HL-60 (cell line): ENCODE measurements around the gene CEP19.

ENCODE experiments used
- DNase-seq, 2 experiments: peaks; one replicate each; pipeline ENCODE4 v3.0.0-alpha.2; 2010 to 2020; ENCODE audit warnings: low read depth in 1 of 2, low spot score in 1 of 2
- H3K27ac ChIP-seq: fragments of 250-450 bp; sonication (Bioruptor Pico); replicated peaks from 2 replicates; pipeline ENCODE4 v1.5.1; 2020; ENCODE audit warnings: mild to moderate bottlenecking, moderate library complexity
- H3K27me3 ChIP-seq: fragments of 250-450 bp; sonication (Bioruptor Pico); 2 replicates; pipeline ENCODE4 v1.5.1; 2021; ENCODE audit warnings: mild to moderate bottlenecking, moderate library complexity; ENCODE audit not compliant: insufficient read depth, poor library complexity, severe bottlenecking
- H3K4me3 ChIP-seq: replicated peaks from 2 replicates; pipeline ENCODE4 v1.5.1; 2011; ENCODE audit warnings: mild to moderate bottlenecking, control low read depth, low read length; ENCODE audit not compliant: insufficient read depth
- GABPA ChIP-seq: IDR thresholded peaks from 2 replicates; pipeline ENCODE4 v1.6.1; 2012; ENCODE audit warnings: low read depth
- POLR2AphosphoS5 ChIP-seq: IDR thresholded peaks from 2 replicates; pipeline ENCODE4 v1.6.1; 2012; ENCODE audit warnings: low read depth
- REST ChIP-seq: IDR thresholded peaks from 2 replicates; pipeline ENCODE4 v1.6.1; 2012; ENCODE audit warnings: low read depth; ENCODE audit not compliant: insufficient replicate concordance
- SPI1 ChIP-seq: IDR thresholded peaks from 2 replicates; pipeline ENCODE4 v1.6.1; 2012; ENCODE audit warnings: low read depth, mild to moderate bottlenecking, borderline replicate concordance
- TF ChIP-seq, protein P1 (sequence below): IDR thresholded peaks from one replicate; pipeline ENCODE4 v1.5.1; 2011; ENCODE audit warnings: low read length, control low read depth, inconsistent platforms; ENCODE audit not compliant: insufficient read depth

CEP19 gene

GRCh38 chr3:196708467-196708866 is 3.6 kb downstream of the CEP19 start:
- Histone ChIP-seq H3K27me3 (no peaks in the 10 kb centered on the region), H3K4me3 (no peak overlapping the region), H3K27ac (no peak overlapping the region)
- TF ChIP-seq SPI1 (no peak), REST (no peak), POLR2AphosphoS5 (no peak), GABPA (no peak)
- TF ChIP-seq, protein P1, sequence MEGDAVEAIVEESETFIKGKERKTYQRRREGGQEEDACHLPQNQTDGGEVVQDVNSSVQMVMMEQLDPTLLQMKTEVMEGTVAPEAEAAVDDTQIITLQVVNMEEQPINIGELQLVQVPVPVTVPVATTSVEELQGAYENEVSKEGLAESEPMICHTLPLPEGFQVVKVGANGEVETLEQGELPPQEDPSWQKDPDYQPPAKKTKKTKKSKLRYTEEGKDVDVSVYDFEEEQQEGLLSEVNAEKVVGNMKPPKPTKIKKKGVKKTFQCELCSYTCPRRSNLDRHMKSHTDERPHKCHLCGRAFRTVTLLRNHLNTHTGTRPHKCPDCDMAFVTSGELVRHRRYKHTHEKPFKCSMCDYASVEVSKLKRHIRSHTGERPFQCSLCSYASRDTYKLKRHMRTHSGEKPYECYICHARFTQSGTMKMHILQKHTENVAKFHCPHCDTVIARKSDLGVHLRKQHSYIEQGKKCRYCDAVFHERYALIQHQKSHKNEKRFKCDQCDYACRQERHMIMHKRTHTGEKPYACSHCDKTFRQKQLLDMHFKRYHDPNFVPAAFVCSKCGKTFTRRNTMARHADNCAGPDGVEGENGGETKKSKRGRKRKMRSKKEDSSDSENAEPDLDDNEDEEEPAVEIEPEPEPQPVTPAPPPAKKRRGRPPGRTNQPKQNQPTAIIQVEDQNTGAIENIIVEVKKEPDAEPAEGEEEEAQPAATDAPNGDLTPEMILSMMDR = no peak
- DNase-seq = no peak

DNA sequence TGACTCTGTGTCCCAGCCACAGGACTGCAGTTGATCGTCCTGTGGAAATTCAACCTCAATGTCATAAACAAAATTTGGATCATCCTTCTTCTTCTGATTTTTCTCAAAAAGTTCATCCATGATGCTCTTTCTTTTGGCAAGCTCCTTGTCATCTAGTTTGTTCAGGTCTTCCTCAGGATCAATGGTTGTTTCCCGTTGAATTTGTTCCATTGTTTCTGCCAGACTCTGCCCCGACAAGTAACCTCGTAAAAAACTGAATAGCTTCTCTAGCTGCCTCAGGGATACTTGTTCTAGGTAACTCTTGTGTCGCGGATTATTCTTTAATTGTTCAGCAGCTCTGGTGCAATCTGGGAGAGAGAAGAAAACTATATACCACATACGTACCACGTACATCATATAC is 4.5 kb downstream of the CEP19 start:
- DNase-seq = no peak
- TF ChIP-seq SPI1 (no peak), POLR2AphosphoS5 (no peak), GABPA (no peak), REST (no peak)
- TF ChIP-seq, protein P1 = no peak
- H3K27ac ChIP-seq = no peak overlapping the region
- H3K27me3 ChIP-seq = no peaks in the 10 kb centered on the region
- H3K4me3 ChIP-seq = no peak overlapping the region

DNA sequence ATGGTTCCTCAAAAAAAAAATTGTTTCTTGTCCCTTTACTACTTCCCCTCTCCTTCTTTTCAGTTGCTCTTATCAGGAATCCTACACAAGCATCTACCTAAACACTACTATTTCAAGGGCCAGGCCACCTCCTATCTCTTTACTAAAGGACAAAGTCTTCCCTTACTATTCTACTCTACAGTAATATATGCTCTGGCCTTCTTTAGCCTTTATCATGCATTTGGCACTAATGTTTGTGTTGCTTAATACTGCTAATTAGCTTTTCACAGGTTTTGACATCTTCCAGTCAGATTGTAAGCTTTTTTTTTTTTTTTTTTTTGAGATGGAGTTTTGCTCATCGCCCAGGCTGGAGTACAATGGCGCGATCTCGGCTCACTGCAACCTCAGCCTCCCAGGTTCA is 5.3 kb downstream of the CEP19 start:
- no peak overlapping the region for H3K27ac ChIP-seq
- no peak for DNase-seq
- TF ChIP-seq POLR2AphosphoS5 (no peak), REST (no peak), SPI1 (no peak), GABPA (no peak)
- TF ChIP-seq, protein P1 = no peak
- no peak overlapping the region for H3K4me3 ChIP-seq
- H3K27me3 ChIP-seq = no peaks in the 10 kb centered on the region
